22Rv1 (cell line): ENCODE data around the gene MTFR1L.

Experiments used
- CTCF ChIP-seq: fragments of 450-650 bp; IDR thresholded peaks from 2 replicates; pipeline ENCODE4 v1.5.1; 2017; ENCODE audit warnings: mild to moderate bottlenecking
- ZFX ChIP-seq: fragments of 450-650 bp; IDR thresholded peaks from 2 replicates; pipeline ENCODE4 v1.6.1; 2017; ENCODE audit warnings: antibody characterized with exemption, borderline replicate concordance

GRCh38 chr1:25809929-25810328 is 9.8 kb upstream of the MTFR1L start:
- TF ChIP-seq CTCF (no peak), ZFX (no peak)
